Measurements from ENCODE around the gene DBF4B.

The DBF4B gene

GRCh38 chr17:44795421-44795820 is 87.0 kb downstream of the DBF4B start:
- H3K27me3 Mint-ChIP-seq (ENCODE audit: low read depth, poor library complexity): no peaks in the 10 kb centered on the region
- H3K4me3 Mint-ChIP-seq: no peak overlapping the region
- no peak for DNase-seq
- H3K4me1 Mint-ChIP-seq: peaks cover 22% of the 10 kb centered on the region
- TF ChIP-seq CTCF (IDR thresholded peaks at IDR 0.05): no peak
- no peaks in the 10 kb centered on the region for H3K9me3 Mint-ChIP-seq
- H3K27ac Mint-ChIP-seq: peak overlapping the region; percentile 94
- H3K36me3 Mint-ChIP-seq (ENCODE audit: low read depth): peaks cover 31% of the 10 kb centered on the region

- no peak for DNase-seq
- Mint-ChIP-seq H3K4me1 (peaks cover 22% of the 10 kb centered on the region), H3K27me3 (ENCODE audit: low read depth, poor library complexity) (no peaks in the 10 kb centered on the region), H3K36me3 (ENCODE audit: low read depth) (peaks cover 36% of the 10 kb centered on the region), H3K9me3 (no peaks in the 10 kb centered on the region), H3K27ac (peak overlapping the region; percentile 94), H3K4me3 (no peak overlapping the region)
- TF ChIP-seq CTCF (IDR thresholded peaks at IDR 0.05): no peak
Measured at GRCh38 chr17:44795928-44796327, 87.5 kb downstream of the DBF4B start.

- Mint-ChIP-seq H3K27ac (peak overlapping the region; percentile 93), H3K4me3 (no peak overlapping the region), H3K4me1 (peaks cover 22% of the 10 kb centered on the region), H3K9me3 (no peaks in the 10 kb centered on the region), H3K36me3 (ENCODE audit: low read depth) (peaks cover 44% of the 10 kb centered on the region), H3K27me3 (ENCODE audit: low read depth, poor library complexity) (no peaks in the 10 kb centered on the region)
- TF ChIP-seq CTCF (IDR thresholded peaks at IDR 0.05): no peak
- DNase-seq: no peak
Measured at GRCh38 chr17:44796731-44797130, 88.3 kb downstream of the DBF4B start.

- no peak for TF ChIP-seq CTCF (IDR thresholded peaks at IDR 0.05)
- Mint-ChIP-seq H3K27ac (peak overlapping the region; percentile 92), H3K4me1 (peaks cover 22% of the 10 kb centered on the region), H3K4me3 (no peak overlapping the region), H3K27me3 (ENCODE audit: low read depth, poor library complexity) (no peaks in the 10 kb centered on the region), H3K9me3 (no peaks in the 10 kb centered on the region), H3K36me3 (ENCODE audit: low read depth) (peaks cover 54% of the 10 kb centered on the region)
- no peak for DNase-seq
Measured at GRCh38 chr17:44797802-44798201, 89.3 kb downstream of the DBF4B start.

- Mint-ChIP-seq H3K36me3 (ENCODE audit: low read depth) (peaks cover 60% of the 10 kb centered on the region), H3K27ac (peak overlapping the region; percentile 22), H3K4me1 (peaks cover 22% of the 10 kb centered on the region), H3K27me3 (ENCODE audit: low read depth, poor library complexity) (no peaks in the 10 kb centered on the region), H3K4me3 (no peak overlapping the region), H3K9me3 (no peaks in the 10 kb centered on the region)
- no peak for DNase-seq
- no peak for TF ChIP-seq CTCF (IDR thresholded peaks at IDR 0.05)
Measured at GRCh38 chr17:44798356-44798755, 89.9 kb downstream of the DBF4B start.

Data from nephron progenitor cell (in vitro differentiated cells).